GM12875 (cell line): ENCODE data around the gene POLD2.
"Not testable (repeated sequence)": the region's sequence is repeated elsewhere in the genome, so short reads cannot be mapped to it uniquely, and the experiment has no call there.

ENCODE experiments used
- H3K4me3 ChIP-seq: one replicate; pipeline ENCODE4 v1.5.1; 2011; ENCODE audit warnings: low read depth, low read length, control low read depth
- CTCF ChIP-seq: IDR thresholded peaks from 2 replicates; pipeline ENCODE4 v1.5.1; 2011; ENCODE audit warnings: low read depth, mild to moderate bottlenecking, control low read depth, inconsistent platforms, low read length, moderate library complexity, borderline replicate concordance; ENCODE audit not compliant: insufficient read depth

The POLD2 gene

GRCh38 chr7:44133295-44133694 is 9.9 kb upstream of the POLD2 start:
- H3K4me3 ChIP-seq: no peak overlapping the region
- no peak for TF ChIP-seq CTCF

- no peak for TF ChIP-seq CTCF
- no peak overlapping the region for H3K4me3 ChIP-seq
Measured at GRCh38 chr7:44132039-44132438, 8.7 kb upstream of the POLD2 start.

GRCh38 chr7:44131173-44132029 is 8.1 kb upstream of the POLD2 start:
- 0 out of 2 replicates have a peak, but pooled peaks have one; percentile 24 for TF ChIP-seq CTCF
- H3K4me3 ChIP-seq: no peak overlapping the region

GRCh38 chr7:44128721-44129582 is 5.6 kb upstream of the POLD2 start:
- no peak overlapping the region for H3K4me3 ChIP-seq
- no peak for TF ChIP-seq CTCF

DNA sequence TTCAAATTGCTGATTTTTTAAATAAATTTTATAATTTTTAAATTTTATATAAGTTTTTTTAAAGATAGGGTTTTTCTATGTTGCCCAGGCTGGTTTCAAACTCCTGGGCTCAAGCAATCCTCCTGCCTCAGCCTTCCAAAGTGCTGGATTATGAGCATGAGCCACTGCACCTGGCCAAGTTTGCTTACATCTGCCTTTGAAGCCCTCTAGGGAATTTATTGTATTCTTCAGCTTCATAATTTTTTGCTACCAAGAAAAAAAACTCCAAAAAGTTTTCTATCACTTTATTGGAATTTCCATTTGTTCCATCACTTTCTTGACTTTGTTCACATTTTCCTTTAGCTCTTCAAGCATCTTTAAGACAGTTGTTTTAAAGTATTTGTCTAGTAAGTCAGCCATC is 3.8 kb upstream of the POLD2 start:
- TF ChIP-seq CTCF: no peak

DNA sequence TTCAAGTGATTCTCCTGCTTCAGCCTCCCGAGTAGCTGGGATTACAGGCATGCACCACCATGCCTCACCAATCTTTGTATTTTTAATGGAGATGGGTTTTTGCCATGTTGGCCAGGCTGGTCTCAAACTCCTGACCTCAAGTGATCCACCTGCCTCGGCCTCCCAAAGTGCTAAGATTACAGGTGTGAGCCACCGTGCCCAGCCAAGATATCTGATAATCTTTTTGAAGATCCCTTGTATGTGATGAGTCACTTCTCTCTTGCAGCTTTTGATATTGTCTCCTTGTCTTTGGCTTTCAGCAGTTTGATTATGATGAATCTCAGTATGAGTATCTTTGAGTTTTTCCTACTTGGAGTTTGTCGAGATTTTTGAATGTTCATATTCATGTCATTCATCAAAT is 3.2 kb upstream of the POLD2 start:
- not testable (repeated sequence) for H3K4me3 ChIP-seq

More for the DNA sequence above, 3.8 kb upstream of the POLD2 start:
- H3K4me3 ChIP-seq: no peak overlapping the region

DNA sequence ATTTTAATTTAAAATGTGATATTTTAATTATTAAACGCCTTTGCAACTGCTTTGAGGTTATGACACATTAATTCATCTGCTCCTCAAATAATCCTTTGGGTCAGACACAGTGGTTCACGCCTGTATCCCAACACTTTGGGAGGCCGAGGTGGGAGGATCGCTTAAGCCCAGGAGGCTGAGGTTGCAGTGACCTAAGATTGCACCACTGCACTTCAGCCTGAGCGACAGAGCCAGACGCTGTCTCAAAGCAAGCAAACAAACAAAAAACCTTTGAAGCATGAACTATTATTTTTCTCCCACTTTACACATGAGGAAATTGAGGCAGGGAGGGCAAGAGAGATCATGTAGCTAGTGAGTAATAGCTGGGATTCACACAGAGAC is 1.5 kb upstream of the POLD2 start:
- no peak for TF ChIP-seq CTCF
- H3K4me3 ChIP-seq: no peak overlapping the region
